Gastroesophageal sphincter (tissue), 4 donors: Measurements from ENCODE around the gene CASQ2. TPM values are rescaled to one million over a fixed set of nuclear protein-coding genes. Genes with fewer than 3 reads are reported as not detected.
A peak's percentile ranks its signal among the peaks of the same experiment; 100 is the strongest.
"Not testable (repeated sequence)": the region's sequence is repeated elsewhere in the genome, so short reads cannot be mapped to it uniquely, and the experiment has no call there.

ENCODE experiments used
- ATAC-seq: fragments of 150-250 bp; one replicate; pipeline ENCODE4 v1.9.1; 2016; ENCODE audit warnings: mild to moderate bottlenecking, moderate library complexity
- H3K27ac ChIP-seq, 4 donors: fragments of 200-600 bp; sonication (generic) in 3 of 4; 1 replicate in 3 of 4; 2 replicates in 1 of 4; pipeline ENCODE4 v1.5.1; 2016 to 2019
- H3K27me3 ChIP-seq: fragments of 200-600 bp; sonication (generic); one replicate; pipeline ENCODE4 v1.5.1; 2019
- H3K36me3 ChIP-seq, 2 donors: fragments of 200-600 bp; sonication (generic); one replicate each; pipeline ENCODE4 v1.5.1; 2019; ENCODE audit warnings: control low read depth in 1 of 2
- H3K4me1 ChIP-seq, 3 donors: fragments of 200-600 bp; sonication (generic); 1 replicate in 2 of 3; 2 replicates in 1 of 3; pipeline ENCODE4 v1.5.1; 2016 to 2019; ENCODE audit warnings: control low read depth in 2 of 3
- H3K4me3 ChIP-seq, 2 donors: fragments of 200-600 bp; sonication (generic); one replicate each; pipeline ENCODE4 v1.5.1; 2019; ENCODE audit warnings: mild to moderate bottlenecking in 1 of 2, moderate library complexity in 1 of 2
- H3K9me3 ChIP-seq, 3 donors: fragments of 200-600 bp; sonication (generic); one replicate each; pipeline ENCODE4 v1.5.1; 2017 to 2019; ENCODE audit warnings: control low read depth in 2 of 3
- EP300 ChIP-seq: sonication (generic); formaldehyde crosslinking; IDR thresholded peaks from one replicate; pipeline ENCODE4 v1.6.1; 2017; ENCODE audit warnings: antibody characterized with exemption, mild to moderate bottlenecking
- POLR2A ChIP-seq, 2 donors: fragments of 450-650 bp; IDR thresholded peaks; one replicate each; pipeline ENCODE4 v1.6.1; 2017; ENCODE audit warnings: antibody characterized with exemption in 2 of 2, mild to moderate bottlenecking in 2 of 2, moderate library complexity in 1 of 2
- POLR2AphosphoS5 ChIP-seq: sonication (generic); formaldehyde crosslinking; IDR thresholded peaks from one replicate; pipeline ENCODE4 v1.6.1; 2017; ENCODE audit warnings: antibody characterized with exemption
- WGBS, 2 donors: methylation state at CpG; one replicate each; pipeline ENCODE4 v1.1.5; 2018; ENCODE audit warnings: low coverage in 1 of 2; 5-methylcytosine and 5-hydroxymethylcytosine counted together
- total RNA-seq, 4 donors: library from RNA; depleted of rRNA; stranded (reverse); fragments of >200 nt; gene quantifications; one replicate each; pipeline ENCODE4 v1.1.0, GENCODE V29; 2016
- TF ChIP-seq, protein P1 (sequence below), 4 experiments: fragments of 200-600 bp in 2 of 4; fragments of 450-650 bp in 2 of 4; sonication (generic) in 1 of 4; IDR thresholded peaks; one replicate each; pipeline ENCODE4 v1.5.1; 2017 to 2019; ENCODE audit warnings: antibody characterized with exemption in 4 of 4, mild to moderate bottlenecking in 2 of 4, moderate library complexity in 2 of 4

Gene CASQ2
- total RNA-seq, 4 donors from 2014 or later, result 86.2 to 147 (median 133) TPM

DNA sequence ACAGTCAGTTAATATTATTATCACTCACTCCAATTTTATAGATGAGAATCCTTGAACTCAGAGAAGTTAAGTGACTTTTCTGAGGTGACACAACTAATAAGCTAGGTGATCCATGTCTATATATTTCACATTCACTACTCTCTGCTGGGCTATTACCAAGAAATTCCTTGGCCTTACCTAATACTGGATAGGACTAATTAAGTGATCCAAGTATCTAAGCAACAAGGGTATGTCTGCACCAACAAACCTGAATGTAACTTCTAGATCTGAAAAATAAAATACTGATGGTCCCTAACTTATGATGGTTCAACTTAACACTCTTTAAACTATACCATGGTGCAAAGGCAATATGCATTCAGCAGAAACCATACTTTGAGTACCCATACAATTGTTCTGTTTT lies 14.8 kb upstream of the CASQ2 start:
- TF ChIP-seq POLR2AphosphoS5, result no peak
- Histone ChIP-seq H3K27me3 (no peaks in the 10 kb centered on the region), H3K4me1 (peaks cover 0 to 9% (median 0%) of the 10 kb centered on the region in 3 donors), H3K36me3 (no peaks in the 10 kb centered on the region), H3K4me3 (no peak overlapping the region), H3K27ac (peak overlapping the region in 2 of 4 donors; percentile 15 to 75), H3K9me3 (no peaks in the 10 kb centered on the region)
- no peak for ATAC-seq

DNA sequence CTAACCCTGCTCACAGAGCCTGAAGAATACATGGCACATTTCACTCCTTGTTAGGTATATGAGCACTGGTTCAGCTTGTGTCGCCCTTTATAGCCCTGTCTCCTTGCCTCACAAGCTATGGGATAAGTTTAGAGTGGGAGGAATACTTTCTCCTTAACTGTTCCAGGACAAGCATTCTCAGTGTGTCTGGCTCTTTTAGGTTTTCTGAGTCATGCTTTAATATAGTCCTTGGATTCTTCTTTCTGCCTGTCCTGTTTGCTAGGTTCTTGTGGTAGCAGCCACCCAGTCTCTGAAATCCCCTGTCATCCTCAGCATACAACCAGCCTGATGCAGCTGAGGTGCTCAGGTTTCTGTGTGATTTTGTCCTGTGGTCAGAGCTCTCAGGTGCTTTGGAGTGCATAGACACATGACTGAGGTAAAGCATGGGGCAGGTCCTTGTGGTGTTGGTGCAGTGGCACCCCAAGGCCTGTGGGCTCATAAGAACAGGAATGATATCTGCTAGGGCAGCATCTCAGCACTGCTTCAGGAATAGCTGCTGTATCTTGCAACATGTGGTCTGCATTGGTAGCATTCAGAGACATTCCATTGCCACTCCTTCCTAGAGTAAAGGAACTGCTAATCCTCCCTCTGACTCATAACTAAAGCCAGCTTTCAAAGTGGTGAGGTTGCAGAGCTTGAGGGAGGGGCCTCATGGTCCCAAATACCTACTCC lies 14.2 kb upstream of the CASQ2 start:
- peaks cover 0 to 9% (median 0%) of the 10 kb centered on the region in 3 donors for H3K4me1 ChIP-seq
- H3K27ac ChIP-seq, result peak overlapping the region in 3 of 4 donors; percentile 38 to 75 (median 61)
- ATAC-seq, result peak; percentile 90
- no peaks in the 10 kb centered on the region for H3K27me3 ChIP-seq
- TF ChIP-seq, protein P1, sequence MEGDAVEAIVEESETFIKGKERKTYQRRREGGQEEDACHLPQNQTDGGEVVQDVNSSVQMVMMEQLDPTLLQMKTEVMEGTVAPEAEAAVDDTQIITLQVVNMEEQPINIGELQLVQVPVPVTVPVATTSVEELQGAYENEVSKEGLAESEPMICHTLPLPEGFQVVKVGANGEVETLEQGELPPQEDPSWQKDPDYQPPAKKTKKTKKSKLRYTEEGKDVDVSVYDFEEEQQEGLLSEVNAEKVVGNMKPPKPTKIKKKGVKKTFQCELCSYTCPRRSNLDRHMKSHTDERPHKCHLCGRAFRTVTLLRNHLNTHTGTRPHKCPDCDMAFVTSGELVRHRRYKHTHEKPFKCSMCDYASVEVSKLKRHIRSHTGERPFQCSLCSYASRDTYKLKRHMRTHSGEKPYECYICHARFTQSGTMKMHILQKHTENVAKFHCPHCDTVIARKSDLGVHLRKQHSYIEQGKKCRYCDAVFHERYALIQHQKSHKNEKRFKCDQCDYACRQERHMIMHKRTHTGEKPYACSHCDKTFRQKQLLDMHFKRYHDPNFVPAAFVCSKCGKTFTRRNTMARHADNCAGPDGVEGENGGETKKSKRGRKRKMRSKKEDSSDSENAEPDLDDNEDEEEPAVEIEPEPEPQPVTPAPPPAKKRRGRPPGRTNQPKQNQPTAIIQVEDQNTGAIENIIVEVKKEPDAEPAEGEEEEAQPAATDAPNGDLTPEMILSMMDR (IDR thresholded peaks at IDR 0.05), result no peak
- TF ChIP-seq EP300 (no peak), POLR2A (IDR thresholded peaks at IDR 0.05) (no peak), POLR2AphosphoS5 (peak; percentile 77)
- no peaks in the 10 kb centered on the region for H3K36me3 ChIP-seq
- no peaks in the 10 kb centered on the region for H3K9me3 ChIP-seq
- 43 to 50% methylated on average over 1 of the region's 1 CpG for WGBS, 2 donors
- H3K4me3 ChIP-seq, result no peak overlapping the region

DNA sequence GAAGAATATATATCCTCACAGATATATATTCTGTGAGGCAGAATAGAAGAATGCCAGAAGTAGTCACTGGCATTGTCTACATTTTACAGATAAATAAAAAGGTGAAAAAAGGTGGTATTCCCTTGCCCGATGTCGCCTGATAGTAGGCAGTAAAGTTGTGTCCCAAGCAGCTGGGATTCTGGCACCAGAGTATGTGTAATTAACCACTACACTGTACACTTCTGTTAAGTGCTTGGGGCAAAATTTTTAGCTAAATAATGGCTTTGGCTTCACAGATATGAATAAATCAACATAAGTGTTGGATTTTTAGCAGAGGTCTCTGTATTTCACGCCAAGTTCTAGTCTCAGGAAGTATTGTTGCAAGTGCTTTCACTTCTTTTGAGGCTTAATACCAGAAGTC lies 13.3 kb upstream of the CASQ2 start:
- H3K4me1 ChIP-seq, result peaks cover 0 to 9% (median 0%) of the 10 kb centered on the region in 3 donors
- H3K9me3 ChIP-seq, result no peaks in the 10 kb centered on the region
- no peaks in the 10 kb centered on the region for H3K27me3 ChIP-seq
- peak overlapping the region in 2 of 4 donors; percentile 61 to 75 for H3K27ac ChIP-seq
- H3K4me3 ChIP-seq, result no peak overlapping the region
- no peak for ATAC-seq
- H3K36me3 ChIP-seq, result no peaks in the 10 kb centered on the region
- TF ChIP-seq POLR2A (IDR thresholded peaks at IDR 0.05), result no peak
- no peak for TF ChIP-seq EP300
- TF ChIP-seq, protein P1 (IDR thresholded peaks at IDR 0.05), result no peak
- TF ChIP-seq POLR2AphosphoS5, result no peak
- 75 to 91% methylated on average over 3 of the region's 3 CpGs for WGBS, 2 donors

DNA sequence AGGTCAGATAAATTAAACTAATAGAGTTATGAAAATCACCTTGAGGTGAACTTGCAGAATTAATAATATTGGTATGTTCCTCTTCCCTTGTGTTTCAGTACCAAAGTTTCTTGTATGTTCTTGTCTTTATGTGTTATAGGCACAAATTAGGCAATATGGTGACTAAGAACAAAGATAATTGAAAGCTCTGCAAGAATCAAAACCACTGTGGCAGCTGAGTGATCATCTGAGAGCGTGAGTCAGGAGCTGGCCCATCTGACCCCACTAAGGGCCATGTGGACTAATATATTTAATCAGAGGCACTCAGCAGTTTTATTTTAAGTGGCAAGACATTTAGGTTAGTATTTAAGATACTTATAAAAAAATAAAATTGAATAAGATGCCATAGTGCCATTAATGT lies 12.8 kb upstream of the CASQ2 start:
- H3K4me1 ChIP-seq, result peaks cover 0 to 9% (median 0%) of the 10 kb centered on the region in 3 donors
- H3K36me3 ChIP-seq, result no peaks in the 10 kb centered on the region
- H3K27ac ChIP-seq, result no peak overlapping the region
- H3K4me3 ChIP-seq, result no peak overlapping the region
- WGBS, 2 donors, result 82 to 83% methylated on average over 1 of the region's 1 CpG
- TF ChIP-seq, protein P1 (IDR thresholded peaks at IDR 0.05), result no peak
- no peak for TF ChIP-seq POLR2AphosphoS5
- TF ChIP-seq EP300, result no peak
- TF ChIP-seq POLR2A (IDR thresholded peaks at IDR 0.05), result no peak
- H3K27me3 ChIP-seq, result no peaks in the 10 kb centered on the region
- ATAC-seq, result no peak
- no peaks in the 10 kb centered on the region for H3K9me3 ChIP-seq

DNA sequence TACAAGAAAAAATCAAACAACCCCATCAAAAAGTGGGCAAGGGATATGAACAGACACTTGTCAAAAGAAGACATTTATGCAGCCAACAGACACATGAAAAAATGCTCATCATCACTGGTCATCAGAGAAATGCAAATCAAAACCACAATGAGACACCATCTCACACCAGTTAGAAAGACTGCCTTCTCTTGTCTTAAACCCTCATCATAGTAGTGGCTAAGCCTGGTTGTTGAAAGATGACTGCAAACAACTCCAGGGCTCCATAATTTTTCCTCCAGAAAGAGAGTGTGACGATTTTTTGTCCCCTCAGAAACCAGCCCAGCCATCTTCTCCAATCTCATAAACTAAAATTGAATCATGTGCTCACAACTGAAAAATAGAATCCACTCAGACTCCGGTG lies 12.1 kb upstream of the CASQ2 start:
- not testable (repeated sequence) for H3K9me3 ChIP-seq, H3K27me3 ChIP-seq, H3K4me3 ChIP-seq, H3K36me3 ChIP-seq, H3K27ac ChIP-seq, H3K4me1 ChIP-seq, ATAC-seq
- 86 to 100% methylated on average over 1 to 2 of the region's 2 CpGs for WGBS, 2 donors

DNA sequence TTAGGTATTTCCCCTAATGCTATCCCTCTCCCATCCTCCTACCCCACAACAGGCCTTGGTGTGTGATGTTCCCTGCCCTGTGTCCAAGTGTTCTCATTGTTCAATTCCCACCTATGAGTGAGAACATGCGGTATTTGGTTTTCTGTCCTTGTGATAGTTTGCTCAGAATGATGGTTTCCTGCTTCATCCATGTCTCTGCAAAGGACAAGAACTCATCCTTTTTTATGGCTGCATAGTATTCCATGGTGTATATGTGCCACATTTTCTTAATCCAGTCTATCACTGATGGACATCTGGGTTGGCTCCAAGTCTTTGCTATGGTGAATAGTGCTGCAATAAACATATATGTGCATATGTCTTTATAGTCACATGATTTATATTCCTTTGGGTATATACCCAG lies 10.6 kb upstream of the CASQ2 start:
- ATAC-seq, H3K27ac ChIP-seq, H3K27me3 ChIP-seq, H3K4me3 ChIP-seq, H3K4me1 ChIP-seq, H3K36me3 ChIP-seq, H3K9me3 ChIP-seq: not testable (repeated sequence)
- 100% methylated on average over 1 of the region's 1 CpG for WGBS, 2 donors
